DND-41 (cell line): ENCODE measurements around the gene NKX2-4.

ENCODE experiments used
- CTCF ChIP-seq: IDR thresholded peaks from 2 replicates; pipeline ENCODE4 v1.5.1; 2012; ENCODE audit warnings: borderline replicate concordance, low read length, moderate library complexity, mild to moderate bottlenecking; ENCODE audit not compliant: poor library complexity, severe bottlenecking; ENCODE audit errors: extremely low read depth
- EZH2 ChIP-seq: IDR thresholded peaks from 3 replicates; pipeline ENCODE4 v1.6.1; 2012; ENCODE audit warnings: borderline replicate concordance, low read depth, mild to moderate bottlenecking, moderate library complexity, low read length, inconsistent platforms; ENCODE audit not compliant: severe bottlenecking

DNA sequence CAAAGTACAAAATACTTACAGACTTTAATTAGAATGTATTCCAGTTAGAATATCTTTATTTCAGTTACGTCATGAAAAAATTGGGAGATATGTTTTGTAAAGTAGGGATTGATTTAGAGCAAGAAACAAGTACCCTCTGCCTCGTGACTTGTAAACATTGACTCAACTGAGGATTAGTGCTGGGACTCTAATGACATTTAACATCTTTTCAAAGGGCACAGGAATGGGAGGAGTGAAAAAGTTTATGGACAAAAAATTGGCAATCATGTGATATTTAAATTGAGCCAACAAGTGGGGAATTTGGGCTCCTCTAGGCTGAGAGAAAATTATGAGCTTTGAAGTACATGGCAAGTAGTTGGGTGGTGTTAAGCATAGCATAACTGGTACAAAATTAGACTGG lies 25.3 kb downstream of the NKX2-4 start:
- TF ChIP-seq CTCF = no peak
- TF ChIP-seq EZH2 = no peak
